RPMI7951 (cell line): ENCODE data around the gene GPRIN2. TPM values are rescaled to one million over a fixed set of nuclear protein-coding genes. Genes with fewer than 3 reads are reported as not detected.

Experiments used
- DNase-seq: peaks from one replicate; pipeline ENCODE4 v3.0.0-alpha.2; 2012; ENCODE audit warnings: low read depth
- total RNA-seq: library from RNA; depleted of rRNA; stranded (reverse); fragments of >200 nt; shearing (Covaris generic); gene quantifications from 2 replicates; pipeline ENCODE4 v1.2.3, GENCODE V29; 2014

The GPRIN2 gene
- total RNA-seq, 1 experiment from 2014 or later, result not detected

- DNase-seq, result no peak
These were observed 7.0 kb downstream of the GPRIN2 start for GRCh38 chr10:46549171-46550075.

- peak; percentile 38 for DNase-seq
These were observed 7.9 kb downstream of the GPRIN2 start for GRCh38 chr10:46548498-46549090.

GRCh38 chr10:46547541-46548497 is 8.6 kb downstream of the GPRIN2 start:
- no peak for DNase-seq

- no peak for DNase-seq
These were observed 9.6 kb downstream of the GPRIN2 start for GRCh38 chr10:46546591-46547540.

- DNase-seq, result no peak
These were observed 10.4 kb downstream of the GPRIN2 start for GRCh38 chr10:46545861-46546590.

- peak; percentile 47 for DNase-seq
These were observed 11.3 kb downstream of the GPRIN2 start for GRCh38 chr10:46544989-46545791.

- DNase-seq, result no peak
These were observed 12.7 kb downstream of the GPRIN2 start for GRCh38 chr10:46543466-46544377.

GRCh38 chr10:46542567-46543465 is 13.6 kb downstream of the GPRIN2 start:
- no peak for DNase-seq

- no peak for DNase-seq
These were observed 14.5 kb downstream of the GPRIN2 start for GRCh38 chr10:46541735-46542566.

- no peak for DNase-seq
These were observed 15.3 kb downstream of the GPRIN2 start for GRCh38 chr10:46541017-46541661.

GRCh38 chr10:46540412-46541016 is 15.9 kb downstream of the GPRIN2 start:
- DNase-seq, result no peak

GRCh38 chr10:46539596-46540411 is 16.7 kb downstream of the GPRIN2 start:
- DNase-seq, result peak; percentile 46

- no peak for DNase-seq
These were observed 17.6 kb downstream of the GPRIN2 start for GRCh38 chr10:46538717-46539426.

GRCh38 chr10:46538155-46538554 is 18.3 kb downstream of the GPRIN2 start:
- no peak for DNase-seq
